Measurements from ENCODE around the gene DMRT3.

GRCh38 chr9:1024112-1024511 is 47.7 kb downstream of the DMRT3 start:
- TF ChIP-seq, protein P1, sequence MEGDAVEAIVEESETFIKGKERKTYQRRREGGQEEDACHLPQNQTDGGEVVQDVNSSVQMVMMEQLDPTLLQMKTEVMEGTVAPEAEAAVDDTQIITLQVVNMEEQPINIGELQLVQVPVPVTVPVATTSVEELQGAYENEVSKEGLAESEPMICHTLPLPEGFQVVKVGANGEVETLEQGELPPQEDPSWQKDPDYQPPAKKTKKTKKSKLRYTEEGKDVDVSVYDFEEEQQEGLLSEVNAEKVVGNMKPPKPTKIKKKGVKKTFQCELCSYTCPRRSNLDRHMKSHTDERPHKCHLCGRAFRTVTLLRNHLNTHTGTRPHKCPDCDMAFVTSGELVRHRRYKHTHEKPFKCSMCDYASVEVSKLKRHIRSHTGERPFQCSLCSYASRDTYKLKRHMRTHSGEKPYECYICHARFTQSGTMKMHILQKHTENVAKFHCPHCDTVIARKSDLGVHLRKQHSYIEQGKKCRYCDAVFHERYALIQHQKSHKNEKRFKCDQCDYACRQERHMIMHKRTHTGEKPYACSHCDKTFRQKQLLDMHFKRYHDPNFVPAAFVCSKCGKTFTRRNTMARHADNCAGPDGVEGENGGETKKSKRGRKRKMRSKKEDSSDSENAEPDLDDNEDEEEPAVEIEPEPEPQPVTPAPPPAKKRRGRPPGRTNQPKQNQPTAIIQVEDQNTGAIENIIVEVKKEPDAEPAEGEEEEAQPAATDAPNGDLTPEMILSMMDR (IDR thresholded peaks at IDR 0.05) = no peak
- no peak for TF ChIP-seq POLR2A (IDR thresholded peaks at IDR 0.05)

Data from testis (tissue), 2 donors.